Body of pancreas (tissue), 4 donors: ENCODE data around the gene GFY. TPM values are rescaled to one million over a fixed set of nuclear protein-coding genes. Genes with fewer than 3 reads are reported as not detected.

ENCODE experiments used
- ATAC-seq: fragments of 150-250 bp; one replicate; pipeline ENCODE4 v1.9.1; 2016
- DNase-seq, 4 donors: peaks; one replicate each; pipeline ENCODE4 v3.0.0-alpha.2; 2019
- H3K27ac ChIP-seq, 4 donors: fragments of 200-600 bp; sonication (generic); 1 replicate in 3 of 4; 2 replicates in 1 of 4; pipeline versions ENCODE4 v1.5.1 to v1.6.1; 2016 to 2019; ENCODE audit warnings: mild to moderate bottlenecking in 1 of 4, mixed read lengths in 1 of 4, moderate library complexity in 1 of 4
- H3K27me3 ChIP-seq, 2 donors: fragments of 200-600 bp; sonication (generic); one replicate each; pipeline ENCODE4 v1.6.0; 2016; ENCODE audit warnings: mild to moderate bottlenecking in 1 of 2
- H3K36me3 ChIP-seq, 2 donors: fragments of 200-600 bp; sonication (generic); replicated peaks in 1 of 2; 2 replicates each; pipeline ENCODE4 v1.5.1; 2016; ENCODE audit warnings: low read depth in 2 of 2; ENCODE audit not compliant: insufficient read depth in 1 of 2
- H3K4me1 ChIP-seq: fragments of 200-600 bp; sonication (generic); one replicate; pipeline ENCODE4 v1.6.0; 2016
- H3K4me3 ChIP-seq, 2 donors: fragments of 200-600 bp; sonication (generic); 1 replicate in 1 of 2; 2 replicates in 1 of 2; pipeline ENCODE4 v1.5.1; 2016 to 2019
- H3K9me3 ChIP-seq, 3 donors: fragments of 200-600 bp; sonication (generic); 1 replicate in 2 of 3; 2 replicates in 1 of 3; pipeline ENCODE4 v1.5.1; 2016
- POLR2A ChIP-seq, 3 donors: fragments of 450-650 bp; IDR thresholded peaks; one replicate each; pipeline ENCODE4 v1.6.1; 2016; ENCODE audit warnings: antibody characterized with exemption in 3 of 3, mild to moderate bottlenecking in 2 of 3
- WGBS, 2 donors: methylation state at CpG; one replicate each; pipeline ENCODE4 v1.1.5; 2017; 5-methylcytosine and 5-hydroxymethylcytosine counted together
- intact Hi-C: fragments of 100-400 bp; cut with DNase I; formaldehyde crosslinking; loops from one replicate; pipeline ENCODE4 v1.15.1; 2023
- total RNA-seq, 2 donors: library from RNA; depleted of rRNA; stranded (reverse); fragments of >200 nt; gene quantifications; one replicate each; pipeline ENCODE4 v1.1.0, GENCODE V29; 2016
- TF ChIP-seq, protein P1 (sequence below), 7 experiments: fragments of 450-650 bp in 4 of 7; fragments of 200-600 bp in 3 of 7; sonication (generic) in 3 of 7; IDR thresholded peaks; one replicate each; pipeline ENCODE4 v1.5.1; 2016 to 2019; ENCODE audit warnings: antibody characterized with exemption in 7 of 7

GFY gene
- total RNA-seq, 2 donors from 2014 or later: not detected

DNA sequence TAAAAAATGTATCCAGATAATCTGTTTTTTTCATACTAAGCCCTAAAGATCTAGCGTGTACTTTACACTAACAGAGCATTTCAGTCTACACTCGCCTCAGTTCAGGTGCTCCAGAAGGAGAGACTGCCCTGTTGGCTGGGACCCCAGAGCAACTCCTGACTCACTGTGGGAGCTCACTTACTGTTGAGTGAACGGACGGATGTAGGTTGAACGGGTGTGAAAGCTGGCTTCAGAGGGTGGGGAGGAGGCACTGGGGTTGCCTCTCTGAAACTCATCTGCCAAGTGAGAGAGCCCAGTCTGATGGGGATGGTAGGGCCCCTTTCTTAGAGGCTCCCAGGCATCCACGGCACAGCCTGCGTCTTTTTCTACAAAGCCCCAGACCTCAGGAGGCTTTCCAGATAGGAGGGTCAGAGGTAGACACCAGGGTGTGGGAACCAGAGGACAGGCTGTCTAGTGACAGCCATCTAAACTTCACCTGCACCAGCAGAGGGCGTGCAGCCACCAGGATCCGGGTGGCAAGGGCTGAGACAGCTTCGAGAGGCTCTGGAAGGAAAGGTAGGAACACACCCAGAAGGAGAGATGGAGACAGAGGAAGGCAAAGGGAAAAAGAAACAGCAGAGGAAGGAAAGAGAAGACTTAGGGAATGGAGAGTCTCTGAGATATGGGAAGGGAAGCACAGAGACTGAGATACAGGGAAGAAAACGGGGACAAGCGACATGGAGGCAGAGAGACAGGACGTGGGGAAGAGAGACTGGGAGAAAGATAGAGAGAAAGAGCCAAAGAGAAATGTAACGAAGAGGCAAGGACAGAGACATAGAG, 33.4 kb upstream of the GFY start:
- TF ChIP-seq POLR2A (IDR thresholded peaks at IDR 0.05): no peak
- TF ChIP-seq, protein P1, sequence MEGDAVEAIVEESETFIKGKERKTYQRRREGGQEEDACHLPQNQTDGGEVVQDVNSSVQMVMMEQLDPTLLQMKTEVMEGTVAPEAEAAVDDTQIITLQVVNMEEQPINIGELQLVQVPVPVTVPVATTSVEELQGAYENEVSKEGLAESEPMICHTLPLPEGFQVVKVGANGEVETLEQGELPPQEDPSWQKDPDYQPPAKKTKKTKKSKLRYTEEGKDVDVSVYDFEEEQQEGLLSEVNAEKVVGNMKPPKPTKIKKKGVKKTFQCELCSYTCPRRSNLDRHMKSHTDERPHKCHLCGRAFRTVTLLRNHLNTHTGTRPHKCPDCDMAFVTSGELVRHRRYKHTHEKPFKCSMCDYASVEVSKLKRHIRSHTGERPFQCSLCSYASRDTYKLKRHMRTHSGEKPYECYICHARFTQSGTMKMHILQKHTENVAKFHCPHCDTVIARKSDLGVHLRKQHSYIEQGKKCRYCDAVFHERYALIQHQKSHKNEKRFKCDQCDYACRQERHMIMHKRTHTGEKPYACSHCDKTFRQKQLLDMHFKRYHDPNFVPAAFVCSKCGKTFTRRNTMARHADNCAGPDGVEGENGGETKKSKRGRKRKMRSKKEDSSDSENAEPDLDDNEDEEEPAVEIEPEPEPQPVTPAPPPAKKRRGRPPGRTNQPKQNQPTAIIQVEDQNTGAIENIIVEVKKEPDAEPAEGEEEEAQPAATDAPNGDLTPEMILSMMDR (IDR thresholded peaks at IDR 0.05): peak; percentile 65 to 95 (median 89)
- WGBS, 2 donors: 22 to 24% methylated on average over 12 to 14 of the region's 14 CpGs
- intact Hi-C loops: loop anchor here (5.0 kb wide), 1 partner anchor 51 kb away; the partner anchor contains the start of gene SLC17A7
- Histone ChIP-seq H3K36me3 (no peaks in the 10 kb centered on the region), H3K4me1 (peaks cover 27% of the 10 kb centered on the region), H3K4me3 (no peak overlapping the region), H3K27ac (peak overlapping the region; percentile 10 to 93 (median 89)), H3K9me3 (no peaks in the 10 kb centered on the region), H3K27me3 (no peaks in the 10 kb centered on the region)
- ATAC-seq (peak; percentile 68), DNase-seq (peak; percentile 80 to 86 (median 84))

DNA sequence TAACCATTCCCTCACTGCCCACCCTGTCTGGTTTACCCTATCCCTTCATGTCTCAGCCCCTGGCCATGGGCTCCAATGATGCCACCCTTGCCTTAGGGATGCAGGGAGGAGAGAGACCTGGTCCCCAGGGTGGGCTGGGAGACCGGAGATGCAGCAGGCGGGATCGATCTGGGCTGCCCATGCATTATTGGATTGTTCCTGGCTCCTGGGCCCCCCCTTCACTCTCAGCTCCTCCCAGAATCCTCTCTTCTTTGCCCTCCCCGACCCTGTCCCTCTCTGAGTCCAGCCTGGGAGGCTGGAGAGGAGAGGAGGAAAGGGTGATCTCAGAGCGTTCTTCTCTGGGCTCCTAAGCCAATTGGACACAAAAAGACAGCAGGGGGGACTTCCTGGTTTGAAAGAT, 31.3 kb upstream of the GFY start:
- DNase-seq (no peak), ATAC-seq (no peak)
- no peak for TF ChIP-seq POLR2A (IDR thresholded peaks at IDR 0.05)
- TF ChIP-seq, protein P1 (IDR thresholded peaks at IDR 0.05): no peak
- Histone ChIP-seq H3K4me3 (no peak overlapping the region), H3K4me1 (peaks cover 22% of the 10 kb centered on the region), H3K27ac (no peak overlapping the region), H3K9me3 (no peaks in the 10 kb centered on the region), H3K36me3 (no peaks in the 10 kb centered on the region), H3K27me3 (no peaks in the 10 kb centered on the region)
- intact Hi-C loops: loop anchor here (5.0 kb wide), 1 partner anchor 48 kb away; the partner anchor contains the start of gene SLC17A7
- WGBS, 2 donors: 62 to 75% methylated on average over 4 to 5 of the region's 5 CpGs

DNA sequence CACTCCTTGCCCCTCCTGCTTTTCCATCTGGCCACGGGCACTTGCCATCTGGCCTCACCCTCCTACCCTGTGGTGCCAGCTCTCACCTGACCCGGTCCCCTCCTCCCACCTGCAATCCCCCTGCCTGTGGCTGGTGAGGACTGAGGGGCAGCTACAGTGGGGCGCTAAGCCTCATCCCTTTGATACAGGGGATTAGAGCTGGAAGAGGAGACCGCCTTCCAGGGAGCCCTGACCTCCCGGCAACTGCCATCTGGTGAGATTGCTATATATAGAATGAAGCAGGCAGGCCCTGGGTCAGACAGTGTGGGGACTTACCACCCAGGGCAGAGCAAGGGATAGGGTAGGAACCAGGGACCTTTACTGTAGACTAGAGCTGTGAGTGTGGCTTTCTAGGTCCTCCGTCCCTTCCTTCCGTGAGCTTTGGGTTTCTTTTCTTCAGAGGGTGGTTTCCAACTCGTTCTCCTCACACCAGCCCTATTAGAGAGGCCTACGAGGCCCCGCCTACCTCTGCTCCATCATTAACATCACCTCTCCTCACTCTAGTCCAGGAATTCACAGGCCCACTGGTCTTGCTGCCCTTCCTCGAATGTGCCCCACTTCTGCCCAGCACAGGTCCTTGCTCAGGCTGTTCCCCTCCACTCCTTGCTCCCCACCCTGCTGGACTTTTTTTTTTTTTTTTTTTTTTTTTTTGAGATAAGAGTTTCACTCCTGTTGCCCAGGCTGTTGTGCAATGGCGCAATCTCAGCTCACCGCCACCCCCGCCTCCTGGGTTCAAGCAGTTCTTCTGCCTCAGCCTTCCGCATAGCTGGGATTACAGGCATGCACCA, 29.4 kb upstream of the GFY start:
- no peaks in the 10 kb centered on the region for H3K27me3 ChIP-seq
- 78 to 87% methylated on average over 13 to 15 of the region's 15 CpGs for WGBS, 2 donors
- H3K27ac ChIP-seq: no peak overlapping the region
- peaks cover 9% of the 10 kb centered on the region for H3K4me1 ChIP-seq
- no peaks in the 10 kb centered on the region for H3K9me3 ChIP-seq
- intact Hi-C loops: no loop called here
- no peaks in the 10 kb centered on the region for H3K36me3 ChIP-seq
- DNase-seq (no peak), ATAC-seq (no peak)
- TF ChIP-seq, protein P1 (IDR thresholded peaks at IDR 0.05): no peak
- no peak for TF ChIP-seq POLR2A (IDR thresholded peaks at IDR 0.05)
- no peak overlapping the region for H3K4me3 ChIP-seq

DNA sequence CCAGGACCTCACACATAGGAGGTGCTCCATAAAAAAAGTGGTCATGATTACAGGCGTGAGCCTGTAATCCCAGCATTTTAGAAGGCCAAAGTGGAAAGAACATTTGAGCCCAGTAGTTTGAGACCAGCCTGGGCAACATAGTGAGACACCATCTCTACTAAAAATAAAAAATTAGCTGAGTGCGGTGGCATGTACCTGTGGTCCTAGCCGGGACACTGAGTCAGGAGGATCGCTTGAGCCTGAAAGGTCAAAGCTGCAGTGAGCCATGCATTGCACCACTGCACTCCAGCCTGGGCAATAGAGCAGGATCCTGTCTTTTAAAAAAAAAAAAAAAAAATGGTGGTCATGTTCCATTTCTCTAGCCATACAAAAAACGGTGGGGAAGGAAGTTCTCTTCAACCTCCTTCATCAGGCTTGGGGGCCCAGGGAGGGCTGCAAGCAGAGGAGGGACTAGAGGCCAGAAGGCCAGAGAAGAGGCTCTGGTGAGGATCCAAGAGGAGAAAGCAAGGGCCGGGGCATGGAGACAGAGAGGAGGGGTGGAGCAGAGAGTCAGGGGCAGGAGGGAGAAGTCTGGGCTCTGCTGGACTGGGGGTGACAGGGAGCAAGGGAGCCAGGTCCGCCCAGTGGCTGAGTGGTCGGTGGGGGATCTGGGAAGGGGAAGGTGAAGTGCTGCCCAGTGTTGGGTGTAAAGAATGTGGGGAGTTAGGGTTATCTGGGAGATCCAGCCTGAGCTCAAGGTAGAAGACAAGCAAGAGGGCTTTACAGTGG, 28.3 kb upstream of the GFY start:
- TF ChIP-seq, protein P1 (IDR thresholded peaks at IDR 0.05): no peak
- TF ChIP-seq POLR2A (IDR thresholded peaks at IDR 0.05): no peak
- Histone ChIP-seq H3K4me3 (no peak overlapping the region), H3K27me3 (no peaks in the 10 kb centered on the region), H3K27ac (no peak overlapping the region), H3K4me1 (peaks cover 3% of the 10 kb centered on the region), H3K9me3 (no peaks in the 10 kb centered on the region), H3K36me3 (no peaks in the 10 kb centered on the region)
- no peak for DNase-seq
- ATAC-seq: no peak
- intact Hi-C loops: no loop called here
- 74 to 80% methylated on average over 8 of the region's 8 CpGs for WGBS, 2 donors
